Stromal cell of bone marrow (primary cell): ENCODE measurements around the gene ATXN1.

Experiments
- DNase-seq: peaks from one replicate; pipeline ENCODE4 v3.0.0-alpha.2; 2012; ENCODE audit warnings: low read depth

The ATXN1 gene

DNA sequence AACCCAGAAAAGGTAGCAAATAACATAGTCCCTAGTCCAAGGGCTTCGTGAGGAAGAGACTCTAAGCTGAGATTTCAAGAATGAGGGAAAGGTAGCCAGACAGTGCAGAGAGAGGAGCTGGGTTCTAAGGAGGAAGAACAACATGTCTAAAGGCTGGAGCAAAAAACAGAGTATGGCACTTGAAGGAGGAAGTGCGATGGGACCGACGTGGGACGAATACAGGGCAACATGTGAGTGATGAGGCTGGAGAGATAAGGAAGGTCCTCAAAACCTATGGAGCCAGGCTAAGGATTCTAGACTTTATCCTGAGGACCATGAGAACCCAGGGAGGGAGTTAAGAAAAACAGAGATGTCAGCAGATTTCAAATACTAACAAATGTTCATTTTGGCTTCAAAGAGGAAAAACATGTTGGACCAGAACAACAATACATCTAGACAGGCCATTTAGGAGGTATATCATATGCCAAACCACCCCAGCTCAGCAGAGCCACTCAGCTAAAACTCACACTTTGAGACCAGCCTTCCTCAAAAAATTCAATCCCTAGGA is 17.5 kb downstream of the ATXN1 start:
- DNase-seq, result no peak

DNA sequence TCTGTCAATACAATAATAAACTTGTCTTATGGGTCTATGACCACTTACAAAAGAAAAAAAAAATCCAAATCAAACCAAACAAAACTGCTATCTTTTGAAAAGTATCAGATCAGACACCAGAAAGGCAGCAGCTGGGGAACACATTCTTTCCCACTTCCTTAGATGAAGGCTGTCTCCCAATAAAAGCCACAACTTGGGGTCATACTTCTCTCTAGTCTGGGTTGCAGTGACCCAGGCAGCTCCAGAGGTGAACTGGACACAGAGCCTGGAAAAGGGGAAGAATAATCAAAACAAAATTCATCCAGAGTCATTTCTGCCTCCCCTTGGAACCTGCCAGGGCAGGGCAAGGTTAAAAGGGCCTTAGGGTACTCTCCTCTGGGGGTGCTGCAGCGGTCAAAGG is 19.1 kb downstream of the ATXN1 start:
- no peak for DNase-seq

- peak; percentile 88 for DNase-seq
Measured at GRCh38 chr6:16741112-16742016, 19.9 kb downstream of the ATXN1 start.

- no peak for DNase-seq
Measured at GRCh38 chr6:16740097-16740496, 21.2 kb downstream of the ATXN1 start.

DNA sequence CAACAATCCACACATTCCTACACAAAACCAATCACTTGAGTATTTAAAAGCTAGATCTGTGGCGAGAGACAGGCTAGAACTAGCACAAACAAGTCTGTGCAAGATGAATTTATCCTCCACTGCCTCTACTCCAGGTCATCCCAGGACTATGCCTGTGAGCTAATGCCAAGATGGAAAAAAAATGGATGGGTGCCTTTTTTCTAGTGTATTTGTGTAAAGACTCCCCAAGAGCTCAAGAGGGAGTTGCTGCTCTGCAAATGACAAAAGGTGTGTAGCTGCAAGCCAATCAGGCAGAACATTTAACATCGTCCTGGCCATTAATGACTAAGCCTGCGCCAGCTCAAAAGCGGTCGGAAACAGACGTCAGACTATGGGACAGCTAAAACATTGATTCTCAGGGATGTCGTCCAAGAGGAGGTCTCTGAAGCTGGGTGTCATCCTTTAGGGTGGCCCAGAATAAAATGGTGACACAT is 21.9 kb downstream of the ATXN1 start:
- DNase-seq, result no peak

GRCh38 chr6:16737925-16738324 is 23.3 kb downstream of the ATXN1 start:
- DNase-seq, result no peak

- no peak for DNase-seq
Measured at GRCh38 chr6:16736856-16737775, 24.1 kb downstream of the ATXN1 start.

- DNase-seq, result no peak
Measured at GRCh38 chr6:16735014-16735413, 26.2 kb downstream of the ATXN1 start.

DNA sequence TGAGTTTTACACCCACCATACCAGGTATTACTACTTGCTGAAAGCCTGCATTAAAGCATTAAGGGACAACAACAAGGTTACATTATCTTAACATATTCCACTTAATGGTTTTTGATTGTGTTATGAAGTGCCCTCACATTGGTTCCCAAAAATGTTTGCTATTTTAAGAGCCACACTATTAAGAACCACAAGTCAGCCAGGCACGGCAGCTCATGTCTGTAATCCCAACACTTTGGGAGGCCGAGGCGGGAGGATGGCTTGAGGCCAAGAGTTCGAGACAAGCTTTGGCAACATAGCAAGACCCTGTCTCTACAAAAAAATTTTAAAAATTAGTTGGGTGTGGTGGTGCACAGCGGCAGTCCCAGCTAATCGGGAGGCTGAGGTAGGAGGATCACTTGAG is 28.2 kb downstream of the ATXN1 start:
- no peak for DNase-seq

DNA sequence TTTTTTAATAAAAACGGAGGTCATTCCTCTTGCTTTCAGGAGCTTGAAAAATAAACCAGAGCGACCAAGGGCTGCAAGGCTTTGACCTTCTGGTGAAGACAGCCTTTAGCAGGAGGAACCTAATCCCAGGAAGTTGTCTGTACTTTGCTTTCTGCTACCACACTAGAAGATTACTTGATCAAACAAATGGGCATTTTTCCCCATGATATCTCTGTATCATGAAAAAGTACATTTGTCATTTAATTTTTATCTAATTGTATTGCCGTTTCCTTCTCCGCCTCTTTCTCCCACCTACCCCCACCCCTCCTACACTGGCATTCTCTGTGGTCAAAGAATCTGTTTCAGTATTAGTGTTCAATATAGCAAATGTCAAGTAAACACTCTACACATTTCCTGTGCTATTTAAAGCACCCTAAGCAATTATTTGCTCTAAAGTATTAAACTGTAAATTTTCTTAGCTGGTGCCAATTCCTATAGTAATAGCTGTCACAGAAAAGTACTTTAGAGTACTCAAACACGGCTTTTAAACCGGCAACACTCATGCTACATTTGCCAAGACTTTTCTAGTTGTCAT is 29.7 kb downstream of the ATXN1 start:
- no peak for DNase-seq

GRCh38 chr6:16730738-16731477 is 30.4 kb downstream of the ATXN1 start:
- no peak for DNase-seq

GRCh38 chr6:16729744-16730143 is 31.5 kb downstream of the ATXN1 start:
- DNase-seq, result no peak

GRCh38 chr6:16729183-16729691 is 32.0 kb downstream of the ATXN1 start:
- DNase-seq, result no peak

DNA sequence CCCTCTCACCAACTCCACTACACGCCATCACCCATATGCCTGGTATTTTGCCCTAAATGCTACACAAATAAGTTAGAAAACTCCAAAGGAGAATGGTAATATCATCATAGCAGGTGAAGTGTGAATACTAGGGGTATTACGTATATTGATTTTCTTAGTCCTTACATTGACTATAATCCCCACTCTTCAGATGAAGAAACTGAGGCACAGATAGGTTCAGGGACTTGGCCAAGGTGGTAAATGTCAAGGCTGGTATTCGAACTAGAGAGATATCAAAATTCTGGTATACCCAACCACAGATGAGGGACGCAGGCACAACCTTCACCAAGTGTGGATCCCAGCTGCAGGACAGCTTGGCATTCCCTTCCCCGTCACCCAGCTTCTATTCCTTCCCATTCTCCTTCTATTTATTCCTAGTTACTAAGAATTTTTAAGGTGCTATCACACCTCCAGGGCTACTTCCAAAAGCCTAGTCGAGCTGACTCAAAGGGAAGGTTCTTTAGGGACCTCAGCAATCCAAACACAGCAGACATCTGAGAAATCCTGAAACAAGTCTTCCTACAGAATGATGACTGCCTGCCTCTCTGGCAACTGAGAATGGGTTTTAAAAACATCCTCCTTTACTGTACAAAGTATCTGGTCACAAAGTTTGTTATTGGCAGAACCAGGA is 32.6 kb downstream of the ATXN1 start:
- DNase-seq, result no peak

GRCh38 chr6:16727996-16728395 is 33.3 kb downstream of the ATXN1 start:
- no peak for DNase-seq

- DNase-seq, result no peak
Measured at GRCh38 chr6:16725145-16725864, 36.0 kb downstream of the ATXN1 start.

DNA sequence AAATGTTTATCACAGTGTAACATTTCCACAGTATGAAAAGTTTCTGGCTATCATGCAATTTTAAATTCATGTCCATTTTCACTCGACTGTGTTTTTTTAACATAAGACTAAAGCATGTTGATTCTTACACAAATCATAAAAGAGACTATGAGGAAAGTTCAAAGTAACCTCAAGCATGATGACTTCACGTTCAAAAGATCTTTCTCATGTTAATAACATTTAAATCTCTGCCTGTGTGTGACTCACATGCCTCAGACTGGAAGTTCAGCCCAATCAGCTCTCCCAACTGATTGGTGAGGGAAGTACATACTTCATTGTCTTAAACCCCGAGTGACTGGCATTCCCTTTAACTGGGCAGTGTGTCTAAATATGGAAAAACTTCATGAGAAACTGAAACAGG is 37.4 kb downstream of the ATXN1 start:
- peak; percentile 94 for DNase-seq

DNA sequence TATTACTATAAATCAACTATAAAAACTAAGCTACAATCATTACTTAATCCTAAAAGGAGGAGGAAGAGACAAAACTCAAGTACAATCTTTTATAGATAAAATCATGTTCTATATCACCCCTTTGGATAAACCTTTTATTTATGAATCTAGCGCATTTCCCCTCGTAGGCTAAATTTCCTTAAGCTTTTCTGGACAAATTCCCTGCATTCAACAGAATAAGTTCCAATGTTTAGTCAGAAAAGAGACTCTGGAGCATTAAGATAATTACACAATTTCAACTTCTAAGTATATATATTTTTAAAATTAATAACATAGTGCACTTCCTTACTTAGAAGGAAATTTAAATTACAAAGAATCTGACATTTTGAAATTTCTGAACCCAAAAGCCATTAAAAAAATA is 37.9 kb downstream of the ATXN1 start:
- DNase-seq, result no peak

- no peak for DNase-seq
Measured at GRCh38 chr6:16722630-16723029, 38.6 kb downstream of the ATXN1 start.

DNA sequence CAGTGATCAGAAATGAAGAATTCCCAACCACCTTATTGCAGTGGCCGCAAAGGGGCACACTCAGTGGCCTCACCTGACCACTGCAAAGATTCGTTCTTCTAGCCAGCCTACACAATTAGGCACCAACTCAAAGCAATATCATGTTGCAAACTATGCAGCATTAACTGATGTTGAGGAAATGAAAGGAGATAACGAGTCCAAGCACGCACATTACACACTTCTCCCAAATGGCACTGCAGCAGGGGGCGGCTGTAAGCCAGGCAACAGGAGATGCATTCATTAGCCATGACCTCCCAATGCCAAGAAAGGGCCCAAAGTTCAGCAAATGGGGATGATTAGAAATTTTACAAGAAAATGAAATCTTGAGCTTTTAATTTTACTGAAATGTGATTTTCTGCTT is 39.3 kb downstream of the ATXN1 start:
- DNase-seq, result no peak
